T47D (cell line): ENCODE data around the gene TUBA4B.
"Not testable (repeated sequence)": the region's sequence is repeated elsewhere in the genome, so short reads cannot be mapped to it uniquely, and the experiment has no call there.

Experiments
- DNase-seq, 2 experiments: peaks; one replicate each; pipeline versions ENCODE4 v3.0.0 to v3.0.0-alpha.2; 2011 to 2012; ENCODE audit warnings: low read depth in 1 of 2, low spot score in 1 of 2
- JUND ChIP-seq: IDR thresholded peaks from 2 replicates; pipeline ENCODE4 v1.6.1; 2012; ENCODE audit warnings: low read depth
- in situ Hi-C: cut with HindIII; loops from 2 replicates; pipeline ENCODE4 v1.10.0; 2016; ENCODE audit warnings: low sequenced_read_pairs, low pct_unique_long_range_greater_than_20kb

TUBA4B gene

GRCh38 chr2:219279151-219279915, 26.3 kb downstream of the TUBA4B start, which contains the start of gene DNAJB2:
TSS of gene DNAJB2 (plus strand) at chr2:219279366. CDS start at chr2:219279834, 468 bp downstream.
- no peak for TF ChIP-seq JUND
- DNase-seq = peak; percentile 92 to 96
- in situ Hi-C loops = no loop called here

GRCh38 chr2:219279916-219280516, 27.0 kb downstream of the TUBA4B start:
- no peak for TF ChIP-seq JUND
- in situ Hi-C loops = no loop called here
- no peak for DNase-seq

GRCh38 chr2:219280651-219281050, 27.6 kb downstream of the TUBA4B start:
- DNase-seq = no peak
- no peak for TF ChIP-seq JUND
- in situ Hi-C loops = no loop called here

- DNase-seq = no peak
- in situ Hi-C loops = no loop called here
- TF ChIP-seq JUND = no peak
Measured at GRCh38 chr2:219281588-219281987, 28.5 kb downstream of the TUBA4B start.

GRCh38 chr2:219282375-219282774, 29.3 kb downstream of the TUBA4B start:
- no peak for DNase-seq
- in situ Hi-C loops = no loop called here
- TF ChIP-seq JUND = no peak

GRCh38 chr2:219282943-219283581, 30.0 kb downstream of the TUBA4B start:
- DNase-seq = no peak
- in situ Hi-C loops = no loop called here
- TF ChIP-seq JUND = no peak

GRCh38 chr2:219284501-219285372, 31.7 kb downstream of the TUBA4B start:
- in situ Hi-C loops = no loop called here
- TF ChIP-seq JUND = no peak
- no peak for DNase-seq

- no peak for DNase-seq
- in situ Hi-C loops = no loop called here
Measured at GRCh38 chr2:219285373-219285735, 32.3 kb downstream of the TUBA4B start.

GRCh38 chr2:219285894-219286425, 32.9 kb downstream of the TUBA4B start:
- no peak for DNase-seq
- TF ChIP-seq JUND = no peak
- in situ Hi-C loops = no loop called here

More at GRCh38 chr2:219285373-219285735, 32.3 kb downstream of the TUBA4B start:
- TF ChIP-seq JUND = no peak

GRCh38 chr2:219286436-219287115, 33.5 kb downstream of the TUBA4B start:
- DNase-seq = no peak
- TF ChIP-seq JUND = no peak
- in situ Hi-C loops = no loop called here

- in situ Hi-C loops, DNase-seq: not testable (repeated sequence)
Measured at GRCh38 chr2:219287116-219287440, 34.0 kb downstream of the TUBA4B start.
